Gastroesophageal sphincter (tissue), 4 donors: ENCODE data around the gene KCNH3. TPM values are rescaled to one million over a fixed set of nuclear protein-coding genes. Genes with fewer than 3 reads are reported as not detected.

ENCODE experiments used
- ATAC-seq: fragments of 150-250 bp; one replicate; pipeline ENCODE4 v1.9.1; 2016; ENCODE audit warnings: mild to moderate bottlenecking, moderate library complexity
- H3K27ac ChIP-seq, 4 donors: fragments of 200-600 bp; sonication (generic) in 3 of 4; 1 replicate in 3 of 4; 2 replicates in 1 of 4; pipeline ENCODE4 v1.5.1; 2016 to 2019
- H3K27me3 ChIP-seq: fragments of 200-600 bp; sonication (generic); one replicate; pipeline ENCODE4 v1.5.1; 2019
- H3K36me3 ChIP-seq, 2 donors: fragments of 200-600 bp; sonication (generic); one replicate each; pipeline ENCODE4 v1.5.1; 2019; ENCODE audit warnings: control low read depth in 1 of 2
- H3K4me1 ChIP-seq, 3 donors: fragments of 200-600 bp; sonication (generic); 1 replicate in 2 of 3; 2 replicates in 1 of 3; pipeline ENCODE4 v1.5.1; 2016 to 2019; ENCODE audit warnings: control low read depth in 2 of 3
- H3K4me3 ChIP-seq, 2 donors: fragments of 200-600 bp; sonication (generic); one replicate each; pipeline ENCODE4 v1.5.1; 2019; ENCODE audit warnings: mild to moderate bottlenecking in 1 of 2, moderate library complexity in 1 of 2
- H3K9me3 ChIP-seq, 3 donors: fragments of 200-600 bp; sonication (generic); one replicate each; pipeline ENCODE4 v1.5.1; 2017 to 2019; ENCODE audit warnings: control low read depth in 2 of 3
- CTCF ChIP-seq, 4 experiments: fragments of 200-600 bp in 2 of 4; fragments of 450-650 bp in 2 of 4; sonication (generic) in 1 of 4; IDR thresholded peaks; one replicate each; pipeline ENCODE4 v1.5.1; 2017 to 2019; ENCODE audit warnings: antibody characterized with exemption in 4 of 4, mild to moderate bottlenecking in 2 of 4, moderate library complexity in 2 of 4
- EP300 ChIP-seq: sonication (generic); formaldehyde crosslinking; IDR thresholded peaks from one replicate; pipeline ENCODE4 v1.6.1; 2017; ENCODE audit warnings: antibody characterized with exemption, mild to moderate bottlenecking
- POLR2A ChIP-seq, 2 donors: fragments of 450-650 bp; IDR thresholded peaks; one replicate each; pipeline ENCODE4 v1.6.1; 2017; ENCODE audit warnings: antibody characterized with exemption in 2 of 2, mild to moderate bottlenecking in 2 of 2, moderate library complexity in 1 of 2
- POLR2AphosphoS5 ChIP-seq: sonication (generic); formaldehyde crosslinking; IDR thresholded peaks from one replicate; pipeline ENCODE4 v1.6.1; 2017; ENCODE audit warnings: antibody characterized with exemption
- WGBS, 2 donors: methylation state at CpG; one replicate each; pipeline ENCODE4 v1.1.5; 2018; ENCODE audit warnings: low coverage in 1 of 2; 5-methylcytosine and 5-hydroxymethylcytosine counted together
- total RNA-seq, 4 donors: library from RNA; depleted of rRNA; stranded (reverse); fragments of >200 nt; gene quantifications; one replicate each; pipeline ENCODE4 v1.1.0, GENCODE V29; 2016

The KCNH3 gene
- total RNA-seq, 4 donors from 2014 or later, result 0.13 to 0.69 (median 0.31) TPM; not detected in 1

- ATAC-seq, result no peak
- TF ChIP-seq EP300 (no peak), POLR2A (IDR thresholded peaks at IDR 0.05) (no peak), POLR2AphosphoS5 (no peak), CTCF (IDR thresholded peaks at IDR 0.05) (no peak)
- H3K36me3 ChIP-seq, result peaks cover 0 to 23% of the 10 kb centered on the region in 2 donors
- H3K4me1 ChIP-seq, result peaks cover 0 to 34% (median 7%) of the 10 kb centered on the region in 3 donors
- WGBS, 2 donors, result 89 to 92% methylated on average over 8 of the region's 16 CpGs
- no peaks in the 10 kb centered on the region for H3K27me3 ChIP-seq
- no peak overlapping the region for H3K27ac ChIP-seq
- H3K4me3 ChIP-seq, result no peak overlapping the region
- no peaks in the 10 kb centered on the region for H3K9me3 ChIP-seq
These were observed 46.9 kb downstream of the KCNH3 start for GRCh38 chr12:49585477-49586459.

GRCh38 chr12:49587174-49587908 is 48.5 kb downstream of the KCNH3 start:
- Histone ChIP-seq H3K27ac (no peak overlapping the region), H3K27me3 (no peaks in the 10 kb centered on the region)
- no CpG with 5 or more reads among the region's 11 CpGs for WGBS, 2 donors

GRCh38 chr12:49588281-49588680 is 49.5 kb downstream of the KCNH3 start:
- no peak for TF ChIP-seq EP300
- no peak for TF ChIP-seq POLR2A (IDR thresholded peaks at IDR 0.05)
- TF ChIP-seq POLR2AphosphoS5, result no peak
- TF ChIP-seq CTCF (IDR thresholded peaks at IDR 0.05), result no peak
- peaks cover 0 to 12% (median 4%) of the 10 kb centered on the region in 3 donors for H3K4me1 ChIP-seq
- H3K27me3 ChIP-seq, result no peaks in the 10 kb centered on the region
- no CpG with 5 or more reads among the region's 7 CpGs for WGBS, 2 donors
- H3K27ac ChIP-seq, result no peak overlapping the region
- H3K9me3 ChIP-seq, result peaks cover 0 to 5% (median 0%) of the 10 kb centered on the region in 3 donors
- H3K36me3 ChIP-seq, result peaks cover 0 to 23% of the 10 kb centered on the region in 2 donors
- H3K4me3 ChIP-seq, result no peak overlapping the region
- no peak for ATAC-seq

More at GRCh38 chr12:49587174-49587908, 48.5 kb downstream of the KCNH3 start:
- no peak for TF ChIP-seq POLR2AphosphoS5
- TF ChIP-seq CTCF (IDR thresholded peaks at IDR 0.05), result no peak
- TF ChIP-seq EP300, result no peak
- TF ChIP-seq POLR2A (IDR thresholded peaks at IDR 0.05), result no peak
- Histone ChIP-seq H3K4me3 (no peak overlapping the region), H3K9me3 (peaks cover 0 to 5% (median 0%) of the 10 kb centered on the region in 3 donors), H3K36me3 (peaks cover 0 to 23% of the 10 kb centered on the region in 2 donors), H3K4me1 (peaks cover 0 to 21% (median 5%) of the 10 kb centered on the region in 3 donors)
- ATAC-seq, result no peak

- 40% methylated on average over 1 of the region's 4 CpGs; no CpG with 5 or more reads in 1 of the 2 donors for WGBS, 2 donors
- TF ChIP-seq POLR2AphosphoS5 (no peak), EP300 (no peak), POLR2A (IDR thresholded peaks at IDR 0.05) (no peak), CTCF (IDR thresholded peaks at IDR 0.05) (no peak)
These were observed 50.1 kb downstream of the KCNH3 start for GRCh38 chr12:49588721-49589516.

More at GRCh38 chr12:49588721-49589516, 50.1 kb downstream of the KCNH3 start:
- H3K9me3 ChIP-seq, result peaks cover 0 to 5% (median 0%) of the 10 kb centered on the region in 3 donors
- no peaks in the 10 kb centered on the region for H3K27me3 ChIP-seq
- no peak overlapping the region for H3K27ac ChIP-seq
- H3K36me3 ChIP-seq, result peaks cover 0 to 23% of the 10 kb centered on the region in 2 donors
- H3K4me1 ChIP-seq, result peaks cover 0 to 5% (median 0%) of the 10 kb centered on the region in 3 donors
- H3K4me3 ChIP-seq, result no peak overlapping the region
- no peak for ATAC-seq
